ENCODE results near the gene ACP4.

ACP4 gene

DNA sequence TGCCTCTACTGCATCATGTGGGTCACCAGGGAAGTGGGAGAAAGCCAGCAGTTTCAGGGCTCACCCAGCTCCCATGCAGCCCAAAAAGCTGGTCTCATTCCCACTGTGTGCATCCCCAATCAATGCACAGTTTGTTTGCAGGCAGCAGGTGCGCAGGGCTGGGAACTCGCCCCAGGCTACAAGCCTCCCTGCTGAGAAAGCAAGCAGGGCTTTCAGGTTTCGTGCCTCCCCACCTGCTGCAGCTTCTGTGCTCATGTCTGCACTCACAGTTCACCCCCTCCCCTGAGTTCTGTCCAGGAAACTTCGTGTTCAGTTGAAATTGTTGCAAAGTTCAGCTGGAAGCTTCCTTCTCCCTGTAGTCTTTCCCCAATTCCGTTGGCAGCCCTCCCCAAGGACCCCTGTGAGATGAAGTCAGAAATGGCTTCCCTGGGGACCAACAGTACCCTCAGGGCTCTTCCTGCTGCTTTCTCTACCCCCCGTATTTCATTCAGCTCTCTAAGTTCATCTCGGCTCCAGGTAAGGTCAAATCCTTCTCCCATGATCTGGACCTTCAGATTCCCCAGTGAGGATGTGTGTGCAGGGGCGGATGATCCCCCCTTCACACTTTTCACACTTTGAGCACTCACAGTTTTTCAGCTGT is 54.2 kb downstream of the ACP4 start:
- no peak for DNase-seq (ENCODE audit: low spot score)

Data from cerebellar cortex (tissue), 1 donor.